ENCODE measurements around the gene CACNA1C. TPM values are rescaled to one million over a fixed set of nuclear protein-coding genes. Genes with fewer than 3 reads are reported as not detected.
A peak's percentile ranks its signal among the peaks of the same experiment; 100 is the strongest.
"Not testable (repeated sequence)": the region's sequence is repeated elsewhere in the genome, so short reads cannot be mapped to it uniquely, and the experiment has no call there.

CACNA1C gene
- total RNA-seq, 2 donors from 2014 or later = 99.2 to 127 TPM

DNA sequence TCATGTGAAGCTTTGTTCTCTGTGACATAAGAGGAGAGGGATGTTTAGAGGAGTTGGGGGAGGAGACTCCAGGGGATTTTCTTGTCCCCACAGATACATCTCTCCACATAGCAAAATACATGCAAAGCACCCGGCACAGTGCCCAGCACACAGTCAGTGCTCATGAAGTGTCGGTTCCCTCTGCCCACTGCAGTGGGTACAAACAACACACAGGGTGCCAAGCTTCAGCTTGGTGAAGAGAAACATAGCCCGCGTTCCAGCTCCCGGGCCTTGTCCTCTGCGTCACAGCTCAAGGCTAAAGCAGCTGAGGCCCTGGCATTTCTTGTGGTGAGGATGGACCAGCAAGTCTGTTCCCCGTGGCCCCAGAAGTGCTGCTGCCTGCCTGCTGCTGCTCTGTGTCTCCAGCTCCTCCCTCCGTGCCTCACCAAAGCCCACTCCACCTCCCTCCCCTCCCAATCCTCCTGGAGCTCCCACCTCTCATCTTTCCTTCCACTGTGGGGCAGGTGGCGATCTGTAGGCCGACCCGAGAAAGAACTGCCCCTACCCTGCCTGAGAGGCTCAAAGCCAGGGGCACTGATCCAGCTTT is 685.0 kb downstream of the CACNA1C start:
- intact Hi-C loops (cut with DNase I) = no loop called here
- ATAC-seq (no peak), DNase-seq (no peak)

DNA sequence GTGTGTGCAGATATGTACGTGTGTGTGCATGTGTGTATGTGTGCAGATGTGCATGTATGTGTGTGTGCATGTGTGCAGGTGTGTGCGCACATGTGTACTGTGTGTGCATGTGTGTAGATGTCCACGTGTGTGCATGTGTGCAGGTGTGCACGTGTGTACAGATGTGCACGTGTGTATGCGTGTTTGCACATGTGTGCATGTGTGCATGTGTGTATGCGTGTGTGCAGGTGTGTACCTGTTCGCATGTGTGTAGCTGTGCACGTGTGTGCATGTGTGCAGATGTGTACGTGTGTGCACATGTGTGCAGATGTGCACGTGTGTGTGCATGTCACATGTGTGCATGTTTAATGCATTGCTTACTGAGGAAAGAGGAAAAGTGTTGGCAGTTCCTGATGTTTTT is 686.3 kb downstream of the CACNA1C start:
- DNase-seq (no peak), ATAC-seq (no peak)
- intact Hi-C loops (cut with DNase I) = no loop called here

DNA sequence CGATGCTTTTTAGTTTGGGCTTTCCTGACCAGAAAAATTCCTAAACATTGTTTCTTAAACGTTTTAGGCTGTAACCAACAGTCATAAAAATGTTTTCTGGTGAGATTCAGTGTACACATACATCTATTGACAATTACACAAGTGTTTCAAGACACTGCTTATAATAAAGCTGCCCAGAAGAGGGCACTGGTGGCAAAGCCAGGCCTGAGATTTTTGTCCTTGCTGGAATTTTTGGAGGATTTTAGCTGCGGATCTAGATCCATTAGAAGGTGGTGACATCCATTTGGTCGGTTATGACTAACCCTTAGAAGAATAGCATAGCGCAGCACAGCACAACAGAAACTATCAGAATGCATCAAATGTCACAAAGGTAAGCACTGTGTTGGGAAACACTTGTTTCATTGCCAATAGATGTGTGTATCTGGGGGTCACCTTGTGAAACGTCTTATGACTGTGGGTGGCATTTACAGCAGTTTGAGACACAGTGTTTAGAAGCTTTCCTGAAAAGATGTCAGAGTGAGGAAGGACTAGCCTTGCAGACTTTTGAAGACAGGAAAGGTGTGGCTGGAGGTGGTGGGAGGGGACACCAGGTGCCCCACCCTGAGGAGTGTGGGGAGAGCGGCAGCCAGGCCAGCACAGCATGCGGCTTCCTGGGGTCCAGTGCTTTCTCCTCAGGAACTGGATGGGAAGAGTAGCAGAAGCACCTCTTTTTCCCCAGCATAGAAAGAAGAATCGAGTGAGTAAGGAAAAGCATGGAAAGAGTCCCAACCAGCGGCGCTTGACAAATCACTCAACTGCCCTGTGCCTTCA is 687.2 kb downstream of the CACNA1C start:
- DNase-seq (no peak), ATAC-seq (peak; percentile 19 to 34)
- intact Hi-C loops (cut with DNase I) = loop anchor here in 1 of 2 donors (2.0 kb wide), 1 partner anchor 43 kb away; no protein-coding TSS in a partner anchor

DNA sequence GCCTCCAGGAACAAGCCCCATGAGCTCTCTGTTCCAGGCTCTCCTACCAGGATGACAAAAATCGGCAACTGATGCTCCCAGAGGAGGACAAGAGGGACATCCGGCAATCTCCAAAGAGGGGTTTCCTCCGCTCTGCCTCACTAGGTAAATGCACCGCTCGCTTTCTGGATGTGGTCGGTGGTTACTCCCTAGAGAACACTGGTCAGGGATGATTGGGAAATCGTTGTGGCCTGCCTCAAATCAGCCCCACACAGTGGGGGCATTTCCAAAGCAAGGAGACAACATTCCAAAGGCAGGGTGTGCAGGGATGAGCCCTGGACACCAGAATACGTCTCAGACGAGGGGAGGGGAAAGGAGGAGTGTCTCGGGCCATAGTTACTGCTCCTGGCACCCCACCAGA is 689.2 kb downstream of the CACNA1C start:
- ATAC-seq; DNase-seq; intact Hi-C loops (cut with DNase I): not testable (repeated sequence)

DNA sequence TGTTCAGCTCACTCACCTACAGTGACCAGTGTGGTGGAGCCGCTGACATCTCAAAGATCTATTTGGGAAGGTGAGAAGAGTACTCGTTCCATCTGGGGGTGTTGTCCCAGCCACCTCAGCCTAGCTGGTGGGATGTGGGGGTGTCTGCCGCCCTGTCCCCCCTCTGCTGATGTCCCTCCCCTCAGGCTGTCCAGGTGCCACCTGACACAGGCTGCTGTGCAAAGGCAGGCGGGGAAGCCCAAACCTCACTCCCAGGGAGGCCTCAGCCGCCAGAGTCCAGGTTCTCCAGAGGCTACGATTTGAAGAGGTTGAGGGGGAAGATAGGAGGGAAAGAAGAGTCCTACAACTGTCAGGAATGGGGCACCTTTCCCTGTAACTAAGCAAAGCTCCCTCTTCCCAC is 690.7 kb downstream of the CACNA1C start:
- ATAC-seq = no peak
- intact Hi-C loops (cut with DNase I) = no loop called here

DNA sequence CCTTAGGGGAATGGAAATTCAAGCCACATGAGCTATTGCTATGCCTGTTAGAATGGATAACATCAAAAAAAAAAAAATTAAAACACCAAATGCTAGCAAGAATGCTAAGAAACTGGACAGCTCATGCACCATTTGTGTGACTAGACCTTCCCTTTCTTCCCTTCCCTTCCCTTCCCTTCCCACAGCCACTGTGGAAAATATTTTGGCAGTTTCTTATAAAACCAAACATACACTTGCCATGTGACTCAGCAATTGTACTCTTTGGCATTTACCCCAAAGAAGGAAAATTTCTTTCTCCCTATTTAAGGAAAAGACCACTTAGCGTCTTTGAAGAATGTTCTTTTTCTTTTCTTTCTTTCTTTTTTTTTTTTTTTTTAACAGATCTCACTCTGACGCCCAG is 692.9 kb downstream of the CACNA1C start:
- DNase-seq = no peak
- ATAC-seq = no peak
- intact Hi-C loops (cut with DNase I) = no loop called here

More for the DNA sequence above, 690.7 kb downstream of the CACNA1C start:
- no peak for DNase-seq

Other genes with a start within 250 kb of the CACNA1C start
- not detected for gene LRTM2, start 232.4 kb upstream of the CACNA1C start, total RNA-seq
- gene CACNA2D4, start 134.3 kb upstream of the CACNA1C start, total RNA-seq = 1 to 10 TPM; 1.7 to 2.6 TPM
- 1 to 10 TPM; 3.1 to 3.7 TPM for gene DCP1B, start 48.5 kb upstream of the CACNA1C start, total RNA-seq

Measured in left cardiac atrium (tissue), 4 donors.